WERI-Rb-1 (cell line): Measurements from ENCODE around the gene CARS1.

ENCODE experiments used
- DNase-seq: peaks from one replicate; pipeline ENCODE4 v3.0.0-alpha.2; 2020
- H3K27ac ChIP-seq: fragments of 250-450 bp; sonication (Bioruptor Pico); 2 replicates; pipeline ENCODE4 v1.5.1; 2020; ENCODE audit warnings: mild to moderate bottlenecking, moderate library complexity
- H3K27me3 ChIP-seq: fragments of 250-450 bp; sonication (Bioruptor Pico); 2 replicates; pipeline ENCODE4 v1.5.1; 2021; ENCODE audit warnings: mild to moderate bottlenecking, low read depth, moderate library complexity; ENCODE audit not compliant: insufficient read depth, severe bottlenecking
- H3K36me3 ChIP-seq: fragments of 250-450 bp; sonication (Bioruptor Pico); 2 replicates; pipeline ENCODE4 v1.5.1; 2020; ENCODE audit warnings: mild to moderate bottlenecking, moderate library complexity
- H3K4me3 ChIP-seq: 2 replicates; pipeline ENCODE4 v1.5.1; 2011; ENCODE audit warnings: low read depth, mild to moderate bottlenecking, control low read depth, low read length
- H3K9me3 ChIP-seq: fragments of 250-450 bp; sonication (Bioruptor Pico); 2 replicates; pipeline ENCODE4 v1.5.1; 2021; ENCODE audit warnings: mild to moderate bottlenecking, moderate library complexity; ENCODE audit not compliant: severe bottlenecking
- TF ChIP-seq, protein P1 (sequence below): IDR thresholded peaks from 2 replicates; pipeline ENCODE4 v1.5.1; 2011; ENCODE audit warnings: low read depth, mild to moderate bottlenecking, control low read depth, inconsistent platforms, low read length

CARS1 gene

DNA sequence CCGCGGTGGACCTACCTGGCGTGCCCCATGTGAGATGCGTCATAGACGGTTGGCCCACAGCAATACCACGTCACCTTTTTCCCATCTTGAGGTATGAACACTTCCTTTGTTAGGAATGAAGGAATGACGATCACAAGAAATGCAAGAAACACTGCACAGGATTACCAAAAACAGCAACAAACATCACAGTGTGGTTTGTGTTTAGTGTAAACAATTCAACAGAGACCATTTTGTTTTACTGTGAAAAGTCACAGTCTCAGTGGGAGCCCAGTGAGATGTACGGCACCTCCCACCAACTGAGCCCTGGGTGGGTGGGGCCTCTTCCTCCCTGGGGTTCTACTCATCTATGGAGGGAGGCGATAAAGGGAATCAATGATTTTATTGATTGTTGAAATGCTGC is 16.3 kb downstream of the CARS1 start:
- Histone ChIP-seq H3K27me3 (no peaks in the 10 kb centered on the region), H3K36me3 (peaks cover 60% of the 10 kb centered on the region), H3K9me3 (no peaks in the 10 kb centered on the region), H3K27ac (no peak overlapping the region), H3K4me3 (no peak overlapping the region)
- DNase-seq, result no peak
- TF ChIP-seq, protein P1, sequence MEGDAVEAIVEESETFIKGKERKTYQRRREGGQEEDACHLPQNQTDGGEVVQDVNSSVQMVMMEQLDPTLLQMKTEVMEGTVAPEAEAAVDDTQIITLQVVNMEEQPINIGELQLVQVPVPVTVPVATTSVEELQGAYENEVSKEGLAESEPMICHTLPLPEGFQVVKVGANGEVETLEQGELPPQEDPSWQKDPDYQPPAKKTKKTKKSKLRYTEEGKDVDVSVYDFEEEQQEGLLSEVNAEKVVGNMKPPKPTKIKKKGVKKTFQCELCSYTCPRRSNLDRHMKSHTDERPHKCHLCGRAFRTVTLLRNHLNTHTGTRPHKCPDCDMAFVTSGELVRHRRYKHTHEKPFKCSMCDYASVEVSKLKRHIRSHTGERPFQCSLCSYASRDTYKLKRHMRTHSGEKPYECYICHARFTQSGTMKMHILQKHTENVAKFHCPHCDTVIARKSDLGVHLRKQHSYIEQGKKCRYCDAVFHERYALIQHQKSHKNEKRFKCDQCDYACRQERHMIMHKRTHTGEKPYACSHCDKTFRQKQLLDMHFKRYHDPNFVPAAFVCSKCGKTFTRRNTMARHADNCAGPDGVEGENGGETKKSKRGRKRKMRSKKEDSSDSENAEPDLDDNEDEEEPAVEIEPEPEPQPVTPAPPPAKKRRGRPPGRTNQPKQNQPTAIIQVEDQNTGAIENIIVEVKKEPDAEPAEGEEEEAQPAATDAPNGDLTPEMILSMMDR, result no peak

GRCh38 chr11:3037945-3038271 is 19.3 kb downstream of the CARS1 start:
- DNase-seq, result no peak
- Histone ChIP-seq H3K36me3 (peaks cover 59% of the 10 kb centered on the region), H3K27me3 (no peaks in the 10 kb centered on the region), H3K27ac (0 out of 2 replicates have a peak overlapping the region, but pooled peaks have one; percentile 13), H3K9me3 (no peaks in the 10 kb centered on the region), H3K4me3 (no peak overlapping the region)
- TF ChIP-seq, protein P1, result no peak

DNA sequence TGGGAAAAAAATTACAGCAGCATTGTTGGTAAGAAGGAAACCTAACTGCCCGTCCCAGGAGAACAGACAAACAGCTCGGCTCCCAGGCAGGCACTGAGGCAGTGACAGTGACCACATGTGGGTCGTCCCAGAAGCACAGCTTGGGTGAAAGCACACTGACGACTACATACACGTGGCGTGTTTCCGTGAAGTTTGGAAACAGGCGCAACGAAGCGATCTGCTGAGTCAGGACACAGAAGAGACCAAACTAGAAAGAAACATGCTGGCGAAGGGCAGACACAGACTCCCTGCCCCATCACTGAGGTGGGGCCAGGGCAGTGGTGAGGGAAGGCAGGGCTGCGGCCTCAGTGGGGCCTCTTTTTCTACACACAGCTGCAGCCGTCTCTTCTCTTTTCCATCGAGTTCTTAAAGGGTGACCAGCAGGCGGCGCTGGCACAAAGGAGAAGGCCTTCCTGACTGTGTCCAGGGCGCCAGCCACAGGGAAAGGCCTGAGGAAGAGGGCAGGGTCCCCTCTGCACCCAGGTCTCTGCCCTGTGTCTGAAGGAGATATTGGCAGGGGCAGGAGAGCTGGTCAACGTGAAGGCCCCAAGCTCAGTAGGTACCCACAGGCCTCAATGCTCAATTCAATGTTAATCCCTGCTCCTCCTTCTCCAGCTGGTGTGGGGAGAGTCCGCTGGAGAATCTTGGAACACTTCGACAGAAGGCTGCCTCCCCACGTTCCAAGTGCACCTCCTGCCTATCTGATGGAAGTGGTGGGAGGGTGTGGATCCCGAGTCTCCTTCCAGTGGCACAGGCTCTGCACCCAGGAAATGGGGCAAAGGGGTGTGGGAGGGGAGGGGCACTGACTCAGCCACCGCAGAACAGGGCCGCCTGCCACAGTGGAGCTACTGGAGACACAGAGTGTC is 19.9 kb downstream of the CARS1 start:
- no peaks in the 10 kb centered on the region for H3K27me3 ChIP-seq
- H3K36me3 ChIP-seq, result peaks cover 64% of the 10 kb centered on the region
- no peaks in the 10 kb centered on the region for H3K9me3 ChIP-seq
- no peak overlapping the region for H3K4me3 ChIP-seq
- DNase-seq, result peak; percentile 79
- TF ChIP-seq, protein P1, result peak; percentile 91
- H3K27ac ChIP-seq, result 0 out of 2 replicates have a peak overlapping the region, but pooled peaks have one; percentile 13

DNA sequence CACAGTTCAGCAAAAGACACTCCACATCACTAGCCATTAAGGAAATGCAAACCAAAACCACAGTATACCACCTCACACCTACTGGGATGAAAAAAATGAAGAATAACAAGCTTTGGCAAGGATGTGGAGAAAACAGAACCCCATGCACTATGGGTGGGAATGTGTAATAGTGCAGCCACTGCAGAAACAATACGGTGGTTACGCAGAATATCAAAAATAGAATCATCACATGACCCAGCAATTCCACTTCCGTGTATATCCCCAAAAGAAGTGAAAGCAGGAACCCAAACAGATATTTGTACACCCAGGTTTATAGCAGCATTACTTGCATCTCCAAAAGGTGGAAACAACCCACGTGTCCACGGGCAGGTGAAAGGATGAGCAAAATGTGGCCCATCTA is 20.8 kb downstream of the CARS1 start:
- Histone ChIP-seq H3K4me3 (no peak overlapping the region), H3K36me3 (peaks cover 57% of the 10 kb centered on the region), H3K9me3 (no peaks in the 10 kb centered on the region), H3K27ac (no peak overlapping the region), H3K27me3 (no peaks in the 10 kb centered on the region)
- TF ChIP-seq, protein P1, result no peak
- no peak for DNase-seq

GRCh38 chr11:3035333-3035732 is 21.9 kb downstream of the CARS1 start:
- DNase-seq, result no peak
- Histone ChIP-seq H3K27ac (no peak overlapping the region), H3K9me3 (no peaks in the 10 kb centered on the region), H3K4me3 (no peak overlapping the region), H3K36me3 (peaks cover 51% of the 10 kb centered on the region), H3K27me3 (no peaks in the 10 kb centered on the region)
- TF ChIP-seq, protein P1, result no peak
